ENCODE data around the gene OR1D5. TPM values are rescaled to one million over a fixed set of nuclear protein-coding genes. Genes with fewer than 3 reads are reported as not detected.
"Not testable (repeated sequence)": the region's sequence is repeated elsewhere in the genome, so short reads cannot be mapped to it uniquely, and the experiment has no call there.

Gene OR1D5
- polyA plus RNA-seq, 4 donors: not detected

GRCh38 chr17:3032258-3033247, 30.9 kb downstream of the OR1D5 start:
- no peak for DNase-seq (ENCODE audit: low read depth in 4 of 4, low spot score in 2 of 4)

- DNase-seq (ENCODE audit: low read depth in 4 of 4, low spot score in 2 of 4): not testable (repeated sequence)
These were observed 32.4 kb downstream of the OR1D5 start for GRCh38 chr17:3030852-3031470.

- DNase-seq (ENCODE audit: low read depth in 4 of 4, low spot score in 2 of 4): no peak
These were observed 33.3 kb downstream of the OR1D5 start for GRCh38 chr17:3030096-3030495.

GRCh38 chr17:3029213-3029913, 34.0 kb downstream of the OR1D5 start:
- no peak for DNase-seq (ENCODE audit: low read depth in 4 of 4, low spot score in 2 of 4)

- no peak for DNase-seq (ENCODE audit: low read depth in 4 of 4, low spot score in 2 of 4)
These were observed 35.4 kb downstream of the OR1D5 start for GRCh38 chr17:3027786-3028532.

GRCh38 chr17:3026856-3027751, 36.3 kb downstream of the OR1D5 start:
- DNase-seq (ENCODE audit: low read depth in 4 of 4, low spot score in 2 of 4): no peak

- no peak for DNase-seq (ENCODE audit: low read depth in 4 of 4, low spot score in 2 of 4)
These were observed 37.1 kb downstream of the OR1D5 start for GRCh38 chr17:3026125-3026855.

- DNase-seq (ENCODE audit: low read depth in 4 of 4, low spot score in 2 of 4): no peak
These were observed 37.8 kb downstream of the OR1D5 start for GRCh38 chr17:3025421-3026124.

GRCh38 chr17:3024346-3024745, 39.1 kb downstream of the OR1D5 start:
- DNase-seq (ENCODE audit: low read depth in 4 of 4, low spot score in 2 of 4): no peak

- no peak for DNase-seq (ENCODE audit: low read depth in 4 of 4, low spot score in 2 of 4)
These were observed 41.2 kb downstream of the OR1D5 start for GRCh38 chr17:3022197-3022596.

- DNase-seq (ENCODE audit: low read depth in 4 of 4, low spot score in 2 of 4): no peak
These were observed 43.0 kb downstream of the OR1D5 start for GRCh38 chr17:3020381-3020780.

GRCh38 chr17:3019761-3020160, 43.6 kb downstream of the OR1D5 start:
- no peak for DNase-seq (ENCODE audit: low read depth in 4 of 4, low spot score in 2 of 4)

- DNase-seq (ENCODE audit: low read depth in 4 of 4, low spot score in 2 of 4): no peak
These were observed 45.5 kb downstream of the OR1D5 start for GRCh38 chr17:3017936-3018335.

- no peak for DNase-seq (ENCODE audit: low read depth in 4 of 4, low spot score in 2 of 4)
These were observed 47.5 kb downstream of the OR1D5 start for GRCh38 chr17:3015890-3016289.

GRCh38 chr17:3012926-3013581, 50.4 kb downstream of the OR1D5 start:
- DNase-seq (ENCODE audit: low read depth in 4 of 4, low spot score in 2 of 4): no peak
